Endothelial cell of umbilical vein (primary cell): ENCODE data around the gene CHI3L1. TPM values are rescaled to one million over a fixed set of nuclear protein-coding genes. Genes with fewer than 3 reads are reported as not detected.

Experiments
- BruUV-seq: library from RNA; stranded (reverse); fragments of 400-500 nt; replicated peaks from 2 replicates; lab custom pipeline; 2021; lab: Mats Ljungman, UMichigan
- CTCF ChIA-PET: fragments of 300-600, 350-600 bp; sonication (Branson Sonifier 250); formaldehyde crosslinking; loops from one replicate; lab custom pipeline; 2021; ENCODE audit warnings: antibody characterized with exemption, inconsistent platforms; lab: Charles Lee
- POLR2A ChIA-PET: fragments of 300-600, 350-600 bp; sonication (Branson Sonifier 250); formaldehyde crosslinking; loops from one replicate; lab custom pipeline; 2021; ENCODE audit warnings: antibody characterized with exemption, inconsistent platforms; lab: Charles Lee
- DNase-seq: peaks from one replicate; pipeline ENCODE4 v3.0.0-alpha.2; 2011; ENCODE audit warnings: low read depth, low spot score
- FAIRE-seq: peaks from 2 replicates; lab custom pipeline; 2011; peaks lifted over from hg19 to GRCh38; lab: Jason Lieb, UNC
- H2AFZ ChIP-seq: 2 replicates; pipeline ENCODE4 v1.6.0; 2012; ENCODE audit warnings: low read depth, low read length, control low read depth, inconsistent platforms
- H3K27ac ChIP-seq: 2 replicates; pipeline ENCODE4 v1.5.1; 2011; ENCODE audit warnings: low read depth, mild to moderate bottlenecking, control low read depth, low read length, moderate library complexity; ENCODE audit not compliant: insufficient read depth
- H3K27me3 ChIP-seq, 2 experiments: 2 replicates each; pipeline versions ENCODE4 v1.6.0 to v1.6.1; 2011; ENCODE audit warnings: low read length in 2 of 2, mixed read lengths in 1 of 2; ENCODE audit not compliant: control insufficient read depth in 2 of 2, insufficient read depth in 2 of 2
- H3K36me3 ChIP-seq, 2 experiments: 2 replicates in 1 of 2; 3 replicates in 1 of 2; pipeline ENCODE4 v1.5.1; 2011; ENCODE audit warnings: low read length in 2 of 2, mild to moderate bottlenecking in 1 of 2, moderate library complexity in 1 of 2; ENCODE audit not compliant: control insufficient read depth in 2 of 2, insufficient read depth in 2 of 2; ENCODE audit errors: extremely low read depth in 1 of 2
- H3K4me1 ChIP-seq: 3 replicates; pipeline ENCODE4 v1.5.1; 2011; ENCODE audit warnings: mild to moderate bottlenecking, low read length; ENCODE audit not compliant: control insufficient read depth, insufficient read depth; ENCODE audit errors: extremely low read depth
- H3K4me2 ChIP-seq: 2 replicates; pipeline ENCODE4 v1.6.1; 2011; ENCODE audit warnings: low read length, control low read depth, mixed read lengths; ENCODE audit not compliant: insufficient read depth
- H3K4me3 ChIP-seq, 3 experiments: fragments of 200-600 bp in 1 of 3; sonication (generic), shearing (Covaris generic) in 1 of 3; replicated peaks in 1 of 3; 2 replicates each; pipeline ENCODE4 v1.5.1; 2011 to 2016; ENCODE audit warnings: control low read depth in 3 of 3, low read length in 3 of 3, mild to moderate bottlenecking in 2 of 3, inconsistent platforms in 1 of 3, low read depth in 1 of 3, moderate library complexity in 1 of 3; ENCODE audit not compliant: insufficient read depth in 1 of 3
- H3K79me2 ChIP-seq: 2 replicates; pipeline ENCODE4 v1.6.0; 2012; ENCODE audit warnings: low read length, inconsistent platforms; ENCODE audit not compliant: control insufficient read depth, insufficient read depth
- H3K9ac ChIP-seq: replicated peaks from 2 replicates; pipeline ENCODE3; 2011; ENCODE audit warnings: low read length, control low read depth; ENCODE audit not compliant: insufficient read depth; ENCODE audit errors: extremely low read depth
- H3K9me1 ChIP-seq: replicated peaks from 3 replicates; pipeline ENCODE4 v1.6.0; 2011; ENCODE audit warnings: mild to moderate bottlenecking, low read length; ENCODE audit not compliant: control insufficient read depth, insufficient read depth; ENCODE audit errors: extremely low read depth
- H3K9me3 ChIP-seq: replicated peaks from 2 replicates; pipeline ENCODE4 v1.5.1; 2012; ENCODE audit warnings: low read length, inconsistent platforms; ENCODE audit not compliant: control insufficient read depth, insufficient read depth
- H4K20me1 ChIP-seq: replicated peaks from 2 replicates; pipeline ENCODE3; 2011; ENCODE audit warnings: mild to moderate bottlenecking, low read length; ENCODE audit not compliant: control insufficient read depth, insufficient read depth; ENCODE audit errors: extremely low read depth
- EZH2 ChIP-seq: IDR thresholded peaks from 2 replicates; pipeline ENCODE4 v1.6.1; 2012; ENCODE audit warnings: borderline replicate concordance, low read depth, mild to moderate bottlenecking, moderate library complexity, low read length, inconsistent platforms; ENCODE audit not compliant: severe bottlenecking
- JUN ChIP-seq: IDR thresholded peaks from 2 replicates; pipeline ENCODE4 v1.6.1; 2011; ENCODE audit warnings: borderline replicate concordance, low read depth; ENCODE audit not compliant: insufficient read length, insufficient read depth
- MYC ChIP-seq: IDR thresholded peaks from one replicate; pipeline ENCODE4 v1.6.1; 2011; ENCODE audit warnings: mild to moderate bottlenecking, low read depth, low read length
- dilution Hi-C: fragments of 300-500 bp; cut with MboI; formaldehyde crosslinking; loops from one replicate; pipeline ENCODE4 v1.15.0; 2019; ENCODE audit warnings: low sequenced_read_pairs; ENCODE audit not compliant: extremely low pct_ligation_motif_present
- intact Hi-C: fragments of 100-400 bp; cut with micrococcal nuclease; formaldehyde crosslinking; loops from one replicate; pipeline ENCODE4 v1.10.0; 2022
- polyA plus RNA-seq, 4 experiments: library from polyadenylated mRNA; depleted of rRNA in 3 of 4; stranded (reverse) in 3 of 4; unstranded in 1 of 4; fragments of >200 nt; gene quantifications; 2 replicates each; pipeline versions ENCODE4 v1.2.1 to v1.2.3, GENCODE V29; 2011 to 2012; ENCODE audit warnings: missing spikeins in 1 of 4
- total RNA-seq: library from RNA; stranded (reverse); gene quantifications from 2 replicates; pipeline ENCODE4 v1.2.3, GENCODE V29; 2021

Gene CHI3L1
- total and polyA plus RNA-seq, 2 donors (not counting 3 experiments of a cell fraction or from before 2014, with no cell fraction given) = not detected

DNA sequence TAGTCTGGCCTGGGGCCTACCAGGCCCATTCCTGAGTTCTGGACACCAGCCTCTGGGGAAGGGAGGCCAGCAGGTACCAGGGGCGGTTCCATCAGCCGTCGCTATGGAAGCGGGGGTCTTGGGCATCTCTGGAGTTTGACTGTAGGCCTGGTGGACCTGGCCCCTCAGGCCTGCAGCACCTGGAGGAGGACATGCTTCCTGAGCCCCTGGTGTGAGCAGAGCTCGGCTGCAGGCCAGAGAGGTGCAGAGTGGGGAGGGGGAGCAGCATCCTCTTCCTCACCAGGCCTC lies 18.6 kb downstream of the CHI3L1 start:
- H3K4me3 ChIP-seq = no peak overlapping the region
- BruUV-seq = no TSS peak
- no peaks in the 10 kb centered on the region for H3K9me3 ChIP-seq
- H3K9ac ChIP-seq = no peak overlapping the region
- intact Hi-C loops = no loop called here
- H3K27ac ChIP-seq = no peak overlapping the region
- no peak overlapping the region for H2AFZ ChIP-seq
- ChIA-PET CTCF (interaction anchor here (6.6 kb wide), 1 partner anchor 49 kb away, joined by 317 read pairs; no protein-coding TSS in a partner anchor), POLR2A (no interaction called here)
- FAIRE-seq = no peak
- dilution Hi-C loops = no loop called here
- no peak for TF ChIP-seq MYC
- no peak for TF ChIP-seq JUN
- no peaks in the 10 kb centered on the region for H3K4me1 ChIP-seq
- H3K79me2 ChIP-seq = no peaks in the 10 kb centered on the region
- H4K20me1 ChIP-seq = no peaks in the 10 kb centered on the region
- H3K4me2 ChIP-seq = no peak overlapping the region
- peaks cover 0 to 8% of the 10 kb centered on the region in 2 experiments for H3K27me3 ChIP-seq
- no peaks in the 10 kb centered on the region for H3K9me1 ChIP-seq
- no peaks in the 10 kb centered on the region for H3K36me3 ChIP-seq
- no peak for DNase-seq

DNA sequence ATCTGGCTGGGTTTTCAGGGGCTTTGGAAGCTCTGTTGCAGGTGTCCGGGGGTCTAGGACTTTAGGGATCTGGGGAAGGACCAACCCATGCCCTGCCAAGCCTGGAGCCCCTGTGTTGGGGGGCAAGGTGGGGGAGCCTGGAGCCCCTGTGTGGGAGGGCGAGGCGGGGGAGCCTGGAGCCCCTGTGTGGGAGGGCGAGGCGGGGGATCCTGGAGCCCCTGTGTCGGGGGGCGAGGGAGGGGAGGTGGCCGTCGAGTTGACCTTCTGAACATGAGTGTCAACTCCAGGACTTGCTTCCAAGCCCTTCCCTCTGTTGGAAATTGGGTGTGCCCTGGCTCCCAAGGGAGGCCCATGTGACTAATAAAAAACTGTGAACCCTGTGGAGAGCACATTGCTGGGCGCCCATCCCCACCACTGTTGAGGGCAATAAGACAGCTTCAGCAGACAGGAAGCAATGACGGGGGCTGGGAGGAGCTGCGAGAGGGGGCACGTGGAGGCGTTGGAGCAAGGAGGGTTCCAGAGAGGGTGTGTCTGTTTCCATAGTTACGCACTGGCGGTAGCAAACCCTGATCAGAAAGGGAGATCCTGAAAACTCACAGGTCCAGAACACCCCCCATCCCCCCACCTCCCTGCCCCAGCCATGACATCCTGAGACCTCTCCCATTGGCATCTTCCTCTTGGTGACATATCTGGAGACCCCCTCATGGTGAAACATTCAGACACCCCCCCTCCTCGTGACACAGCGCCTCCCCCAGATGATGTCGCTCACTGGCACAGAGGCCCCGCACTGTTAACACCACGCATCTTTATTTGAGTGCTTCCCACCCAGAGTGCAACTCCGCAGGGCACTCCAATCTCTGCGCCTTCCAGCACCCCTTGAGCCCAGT lies 19.2 kb downstream of the CHI3L1 start:
- H3K9ac ChIP-seq = no peak overlapping the region
- no peaks in the 10 kb centered on the region for H3K36me3 ChIP-seq
- FAIRE-seq = no peak
- H3K4me2 ChIP-seq = no peak overlapping the region
- ChIA-PET CTCF (interaction anchor here (1.1 to 6.6 kb wide), 4 partner anchors 8 to 49 kb away, joined by 5 to 317 read pairs (median 12); partner anchors contain the start of gene MYBPH), POLR2A (no interaction called here)
- H3K27me3 ChIP-seq = peaks cover 0 to 9% of the 10 kb centered on the region in 2 experiments
- dilution Hi-C loops = no loop called here
- no peaks in the 10 kb centered on the region for H4K20me1 ChIP-seq
- no peak for TF ChIP-seq EZH2
- no peak for DNase-seq
- no peaks in the 10 kb centered on the region for H3K9me1 ChIP-seq
- H3K4me3 ChIP-seq = no peak overlapping the region
- no peak overlapping the region for H3K27ac ChIP-seq
- intact Hi-C loops = no loop called here
- BruUV-seq = no TSS peak
- H2AFZ ChIP-seq = no peak overlapping the region
- H3K79me2 ChIP-seq = no peaks in the 10 kb centered on the region
- no peaks in the 10 kb centered on the region for H3K4me1 ChIP-seq
- no peaks in the 10 kb centered on the region for H3K9me3 ChIP-seq
